HepG2 (cell line): ENCODE results near the gene CFAP45. TPM values are rescaled to one million over a fixed set of nuclear protein-coding genes. Genes with fewer than 3 reads are reported as not detected.

Experiments
- ARNTL ChIP-seq: sonication (generic); formaldehyde crosslinking; IDR thresholded peaks from 2 replicates; pipeline ENCODE4 v1.4.0; 2020; ENCODE audit warnings: mild to moderate bottlenecking, missing genetic modification reagents
- HNRNPK ChIP-seq: fragments of 200-400 bp; formaldehyde crosslinking; IDR thresholded peaks from 2 replicates; pipeline ENCODE4 v1.6.1; 2018; ENCODE audit warnings: low read length, low read depth, moderate library complexity, mild to moderate bottlenecking; ENCODE audit not compliant: poor library complexity, severe bottlenecking
- IRF2 ChIP-seq: IDR thresholded peaks from 2 replicates; pipeline ENCODE4 v1.6.1; 2018; ENCODE audit warnings: missing genetic modification reagents, missing compliant biosample characterization
- PBX3 ChIP-seq: sonication (generic); formaldehyde crosslinking; IDR thresholded peaks from 2 replicates; pipeline ENCODE4 v1.8.1; 2023; ENCODE audit warnings: missing genetic modification reagents, inconsistent platforms, borderline replicate concordance
- RAD51 ChIP-seq: fragments of 450-650 bp; IDR thresholded peaks from 2 replicates; pipeline ENCODE4 v1.6.1; 2016; ENCODE audit warnings: borderline replicate concordance
- USF2 ChIP-seq, 2 experiments: sonication (generic) in 1 of 2; formaldehyde crosslinking in 1 of 2; IDR thresholded peaks; 2 replicates each; pipeline versions ENCODE4 v1.5.1 to v1.6.1; 2011 to 2020; ENCODE audit warnings: borderline replicate concordance in 1 of 2, low read depth in 1 of 2, low read length in 1 of 2, mild to moderate bottlenecking in 1 of 2, missing genetic modification reagents in 1 of 2, moderate library complexity in 1 of 2
- XBP1 ChIP-seq: sonication (generic); formaldehyde crosslinking; IDR thresholded peaks from 2 replicates; pipeline ENCODE4 v1.5.0; 2020; ENCODE audit warnings: missing genetic modification reagents
- ZMYM4 ChIP-seq: sonication (generic); formaldehyde crosslinking; IDR thresholded peaks from 2 replicates; pipeline ENCODE4 v1.8.1; 2023; ENCODE audit warnings: mild to moderate bottlenecking, missing genetic modification reagents
- ZNF264 ChIP-seq: sonication (generic); formaldehyde crosslinking; IDR thresholded peaks from 2 replicates; pipeline ENCODE4 v1.4.0; 2020; ENCODE audit warnings: missing genetic modification reagents
- ZNF788 ChIP-seq: sonication (generic); formaldehyde crosslinking; IDR thresholded peaks from 2 replicates; pipeline ENCODE4 v1.5.0; 2020; ENCODE audit warnings: mild to moderate bottlenecking, missing genetic modification reagents, borderline replicate concordance
- polyA plus RNA-seq, 8 experiments: library from polyadenylated mRNA; depleted of rRNA in 3 of 8; stranded (reverse) in 7 of 8; unstranded in 1 of 8; fragments of >200 nt; fragmentation: Illumina TruSeq in 4 of 8; extraction: Trizol in 4 of 8; gene quantifications; 2 replicates each; pipeline versions ENCODE4 v1.2.1 to v1.2.3, GENCODE V29; 2011 to 2016; ENCODE audit warnings: low read depth in 4 of 8, missing spikeins in 1 of 8, mixed read lengths in 1 of 8; ENCODE audit not compliant: insufficient read depth in 1 of 8
- total RNA-seq, 5 experiments: library from RNA; depleted of rRNA; stranded (reverse); fragments of >200 nt; fragmentation: Illumina TruSeq; extraction: Trizol; gene quantifications; 2 replicates each; pipeline ENCODE4 v1.2.3, GENCODE V29; 2016; ENCODE audit warnings: low read depth in 1 of 5
- TF ChIP-seq, protein P1 (sequence below): sonication (generic); formaldehyde crosslinking; IDR thresholded peaks from 2 replicates; pipeline ENCODE4 v1.5.0; 2020; ENCODE audit warnings: mild to moderate bottlenecking, missing genetic modification reagents, borderline replicate concordance
- TF ChIP-seq, protein P2 (sequence below): sonication (generic); formaldehyde crosslinking; IDR thresholded peaks from 2 replicates; pipeline ENCODE4 v1.4.0; 2020; ENCODE audit warnings: missing genetic modification reagents

The CFAP45 gene
- total and polyA plus RNA-seq, 2 of the 13 experiments (the other 11 are each of a cell fraction or from before 2014, with no cell fraction given): not detected

DNA sequence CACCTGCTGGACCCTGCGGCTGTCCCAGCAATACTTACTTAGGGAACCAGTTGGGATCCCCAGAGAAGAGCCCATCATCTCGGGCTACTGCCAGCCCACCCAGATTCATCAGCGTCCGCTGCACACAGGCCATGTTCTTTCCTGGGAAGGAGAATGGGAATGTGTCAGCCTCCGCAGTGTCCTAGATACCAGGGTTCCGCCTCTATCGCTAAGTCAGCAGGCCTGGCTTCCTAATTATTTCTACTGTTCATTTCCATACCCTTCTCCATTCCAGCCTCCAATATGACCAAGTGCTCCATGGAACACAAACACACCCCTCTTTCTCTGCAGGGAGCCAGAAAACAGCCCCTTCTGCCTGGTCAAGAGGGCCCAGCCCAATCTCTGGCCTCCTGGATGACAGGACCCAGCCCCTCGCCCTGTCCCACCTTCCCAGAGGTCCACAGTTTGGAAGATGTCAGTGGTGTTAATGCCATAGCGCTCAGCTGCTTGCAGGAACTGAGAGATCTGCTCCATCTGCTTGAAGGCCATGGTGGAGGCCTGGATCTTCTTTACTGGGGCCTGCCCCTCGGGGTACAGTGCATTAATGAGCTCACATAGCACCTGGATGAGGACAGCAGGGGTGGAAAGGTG, 19.4 kb upstream of the CFAP45 start (continued):
- TF ChIP-seq, protein P1, sequence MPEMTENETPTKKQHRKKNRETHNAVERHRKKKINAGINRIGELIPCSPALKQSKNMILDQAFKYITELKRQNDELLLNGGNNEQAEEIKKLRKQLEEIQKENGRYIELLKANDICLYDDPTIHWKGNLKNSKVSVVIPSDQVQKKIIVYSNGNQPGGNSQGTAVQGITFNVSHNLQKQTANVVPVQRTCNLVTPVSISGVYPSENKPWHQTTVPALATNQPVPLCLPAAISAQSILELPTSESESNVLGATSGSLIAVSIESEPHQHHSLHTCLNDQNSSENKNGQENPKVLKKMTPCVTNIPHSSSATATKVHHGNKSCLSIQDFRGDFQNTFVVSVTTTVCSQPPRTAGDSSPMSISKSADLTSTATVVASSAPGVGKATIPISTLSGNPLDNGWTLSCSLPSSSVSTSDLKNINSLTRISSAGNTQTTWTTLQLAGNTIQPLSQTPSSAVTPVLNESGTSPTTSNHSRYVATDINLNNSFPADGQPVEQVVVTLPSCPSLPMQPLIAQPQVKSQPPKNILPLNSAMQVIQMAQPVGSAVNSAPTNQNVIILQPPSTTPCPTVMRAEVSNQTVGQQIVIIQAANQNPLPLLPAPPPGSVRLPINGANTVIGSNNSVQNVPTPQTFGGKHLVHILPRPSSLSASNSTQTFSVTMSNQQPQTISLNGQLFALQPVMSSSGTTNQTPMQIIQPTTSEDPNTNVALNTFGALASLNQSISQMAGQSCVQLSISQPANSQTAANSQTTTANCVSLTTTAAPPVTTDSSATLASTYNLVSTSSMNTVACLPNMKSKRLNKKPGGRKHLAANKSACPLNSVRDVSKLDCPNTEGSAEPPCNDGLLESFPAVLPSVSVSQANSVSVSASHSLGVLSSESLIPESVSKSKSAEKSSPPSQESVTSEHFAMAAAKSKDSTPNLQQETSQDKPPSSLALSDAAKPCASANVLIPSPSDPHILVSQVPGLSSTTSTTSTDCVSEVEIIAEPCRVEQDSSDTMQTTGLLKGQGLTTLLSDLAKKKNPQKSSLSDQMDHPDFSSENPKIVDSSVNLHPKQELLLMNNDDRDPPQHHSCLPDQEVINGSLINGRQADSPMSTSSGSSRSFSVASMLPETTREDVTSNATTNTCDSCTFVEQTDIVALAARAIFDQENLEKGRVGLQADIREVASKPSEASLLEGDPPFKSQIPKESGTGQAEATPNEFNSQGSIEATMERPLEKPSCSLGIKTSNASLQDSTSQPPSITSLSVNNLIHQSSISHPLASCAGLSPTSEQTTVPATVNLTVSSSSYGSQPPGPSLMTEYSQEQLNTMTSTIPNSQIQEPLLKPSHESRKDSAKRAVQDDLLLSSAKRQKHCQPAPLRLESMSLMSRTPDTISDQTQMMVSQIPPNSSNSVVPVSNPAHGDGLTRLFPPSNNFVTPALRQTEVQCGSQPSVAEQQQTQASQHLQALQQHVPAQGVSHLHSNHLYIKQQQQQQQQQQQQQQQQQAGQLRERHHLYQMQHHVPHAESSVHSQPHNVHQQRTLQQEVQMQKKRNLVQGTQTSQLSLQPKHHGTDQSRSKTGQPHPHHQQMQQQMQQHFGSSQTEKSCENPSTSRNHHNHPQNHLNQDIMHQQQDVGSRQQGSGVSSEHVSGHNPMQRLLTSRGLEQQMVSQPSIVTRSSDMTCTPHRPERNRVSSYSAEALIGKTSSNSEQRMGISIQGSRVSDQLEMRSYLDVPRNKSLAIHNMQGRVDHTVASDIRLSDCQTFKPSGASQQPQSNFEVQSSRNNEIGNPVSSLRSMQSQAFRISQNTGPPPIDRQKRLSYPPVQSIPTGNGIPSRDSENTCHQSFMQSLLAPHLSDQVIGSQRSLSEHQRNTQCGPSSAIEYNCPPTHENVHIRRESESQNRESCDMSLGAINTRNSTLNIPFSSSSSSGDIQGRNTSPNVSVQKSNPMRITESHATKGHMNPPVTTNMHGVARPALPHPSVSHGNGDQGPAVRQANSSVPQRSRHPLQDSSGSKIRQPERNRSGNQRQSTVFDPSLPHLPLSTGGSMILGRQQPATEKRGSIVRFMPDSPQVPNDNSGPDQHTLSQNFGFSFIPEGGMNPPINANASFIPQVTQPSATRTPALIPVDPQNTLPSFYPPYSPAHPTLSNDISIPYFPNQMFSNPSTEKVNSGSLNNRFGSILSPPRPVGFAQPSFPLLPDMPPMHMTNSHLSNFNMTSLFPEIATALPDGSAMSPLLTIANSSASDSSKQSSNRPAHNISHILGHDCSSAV (CRISPR knock-in tag): no peak
- TF ChIP-seq ZNF264 (no peak), IRF2 (no peak), USF2 (IDR thresholded peaks at IDR 0.05; ENCODE audit: low read depth, low read length) (no peak), USF2 (CRISPR knock-in tag; IDR thresholded peaks at IDR 0.05; ENCODE audit: borderline replicate concordance) (no peak), ZNF788 (CRISPR knock-in tag) (no peak), ARNTL (CRISPR knock-in tag) (no peak), HNRNPK (no peak), ZMYM4 (no peak), XBP1 (CRISPR knock-in tag) (no peak), RAD51 (no peak), PBX3 (CRISPR knock-in tag) (no peak)
- TF ChIP-seq, protein P2, sequence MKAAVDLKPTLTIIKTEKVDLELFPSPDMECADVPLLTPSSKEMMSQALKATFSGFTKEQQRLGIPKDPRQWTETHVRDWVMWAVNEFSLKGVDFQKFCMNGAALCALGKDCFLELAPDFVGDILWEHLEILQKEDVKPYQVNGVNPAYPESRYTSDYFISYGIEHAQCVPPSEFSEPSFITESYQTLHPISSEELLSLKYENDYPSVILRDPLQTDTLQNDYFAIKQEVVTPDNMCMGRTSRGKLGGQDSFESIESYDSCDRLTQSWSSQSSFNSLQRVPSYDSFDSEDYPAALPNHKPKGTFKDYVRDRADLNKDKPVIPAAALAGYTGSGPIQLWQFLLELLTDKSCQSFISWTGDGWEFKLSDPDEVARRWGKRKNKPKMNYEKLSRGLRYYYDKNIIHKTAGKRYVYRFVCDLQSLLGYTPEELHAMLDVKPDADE (CRISPR knock-in tag): no peak
